HG03175 (cell line): ENCODE results near the gene SLC9A1.
"Not testable (repeated sequence)": the region's sequence is repeated elsewhere in the genome, so short reads cannot be mapped to it uniquely, and the experiment has no call there.

ENCODE experiments used
- ATAC-seq: cut with Tn5 transposase; IDR thresholded peaks from one replicate; pipeline ENCODE4 v1.9.1; 2021; ENCODE audit warnings: mild to moderate bottlenecking, moderate library complexity; ENCODE audit not compliant: unreplicated experiment

The SLC9A1 gene

GRCh38 chr1:27135541-27136235 lies 19.2 kb downstream of the SLC9A1 start:
- no peak for ATAC-seq

- no peak for ATAC-seq
These were observed 20.9 kb downstream of the SLC9A1 start for GRCh38 chr1:27133991-27134390.

- ATAC-seq: no peak
These were observed 21.8 kb downstream of the SLC9A1 start for GRCh38 chr1:27133158-27133557.

GRCh38 chr1:27132624-27133023 lies 22.3 kb downstream of the SLC9A1 start:
- ATAC-seq: no peak

- ATAC-seq: no peak
These were observed 22.8 kb downstream of the SLC9A1 start for GRCh38 chr1:27132147-27132546.

GRCh38 chr1:27130798-27131197 lies 24.1 kb downstream of the SLC9A1 start:
- no peak for ATAC-seq

- ATAC-seq: no peak
These were observed 25.7 kb downstream of the SLC9A1 start for GRCh38 chr1:27129225-27129624.

- ATAC-seq: no peak
These were observed 27.5 kb downstream of the SLC9A1 start for GRCh38 chr1:27127419-27127818.

GRCh38 chr1:27126391-27126790 lies 28.5 kb downstream of the SLC9A1 start:
- ATAC-seq: no peak

GRCh38 chr1:27125125-27125524 lies 29.8 kb downstream of the SLC9A1 start:
- not testable (repeated sequence) for ATAC-seq

GRCh38 chr1:27124405-27124804 lies 30.5 kb downstream of the SLC9A1 start:
- ATAC-seq: no peak

GRCh38 chr1:27122652-27123051 lies 32.3 kb downstream of the SLC9A1 start:
- ATAC-seq: no peak

GRCh38 chr1:27120854-27121253 lies 34.1 kb downstream of the SLC9A1 start:
- no peak for ATAC-seq

GRCh38 chr1:27118440-27118689 lies 36.6 kb downstream of the SLC9A1 start:
- no peak for ATAC-seq

- ATAC-seq: no peak
These were observed 37.0 kb downstream of the SLC9A1 start for GRCh38 chr1:27117733-27118439.

GRCh38 chr1:27116697-27117096 lies 38.2 kb downstream of the SLC9A1 start:
- no peak for ATAC-seq

GRCh38 chr1:27116232-27116631 lies 38.7 kb downstream of the SLC9A1 start:
- no peak for ATAC-seq

- no peak for ATAC-seq
These were observed 40.4 kb downstream of the SLC9A1 start for GRCh38 chr1:27114546-27114945.

GRCh38 chr1:27113861-27114260 lies 41.1 kb downstream of the SLC9A1 start:
- no peak for ATAC-seq

GRCh38 chr1:27111626-27112573 lies 43.0 kb downstream of the SLC9A1 start:
- peak; percentile 86 for ATAC-seq

- ATAC-seq: no peak
These were observed 45.7 kb downstream of the SLC9A1 start for GRCh38 chr1:27109103-27109822.
